NCI-H2196 (cell line): Measurements from ENCODE around the gene GCH1.
"Not testable (repeated sequence)": the region's sequence is repeated elsewhere in the genome, so short reads cannot be mapped to it uniquely, and the experiment has no call there.

Source experiments
- DNase-seq: peaks from one replicate; lab custom pipeline; 2025; ENCODE audit not compliant: unreplicated experiment; lab: John Stamatoyannopoulos, UW

GCH1 gene

GRCh38 chr14:54870154-54871090, 32.2 kb downstream of the GCH1 start:
- DNase-seq, result not testable (repeated sequence)

GRCh38 chr14:54867011-54867410, 35.6 kb downstream of the GCH1 start:
- DNase-seq, result no peak

- no peak for DNase-seq
Observed at GRCh38 chr14:54866588-54866987, 36.0 kb downstream of the GCH1 start.

DNA sequence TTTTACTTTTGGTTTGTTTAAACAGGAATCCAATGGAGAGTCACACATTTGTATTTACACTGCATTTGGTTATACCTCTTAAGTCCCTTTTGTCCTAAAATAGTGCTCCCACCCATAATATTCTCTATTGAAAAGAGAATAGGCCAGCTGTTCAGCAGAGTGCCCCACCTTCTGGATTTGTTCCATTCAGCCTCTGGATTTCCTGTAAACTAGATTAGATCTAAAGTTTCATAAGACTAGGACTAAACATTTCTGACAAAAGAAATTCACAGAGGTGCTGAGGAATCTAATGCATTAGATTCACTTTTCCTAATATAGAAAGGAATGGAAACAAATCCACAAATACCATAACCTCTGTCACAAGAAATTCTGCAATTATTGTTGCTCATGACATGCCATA, 38.1 kb downstream of the GCH1 start:
- DNase-seq, result no peak

DNA sequence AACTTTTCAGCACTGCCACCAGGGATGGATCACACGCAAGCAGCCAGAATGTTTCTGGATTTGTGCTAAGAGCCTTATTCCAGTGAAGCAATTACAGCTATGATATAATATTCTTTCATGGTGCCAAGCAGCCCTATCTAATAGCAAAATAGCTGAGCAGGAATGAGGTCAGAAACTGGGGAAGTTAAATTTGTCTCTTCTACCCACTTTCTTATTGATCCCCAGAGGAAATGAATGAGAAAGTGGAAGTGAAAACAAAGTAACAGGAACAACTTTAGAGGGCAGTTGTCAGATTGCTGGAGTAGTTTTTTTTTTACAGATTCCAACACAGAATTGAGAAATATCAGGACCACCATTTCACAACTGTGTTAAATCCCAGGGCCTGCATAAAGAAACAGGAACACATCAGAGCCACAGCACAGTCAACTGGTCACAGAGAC, 44.8 kb downstream of the GCH1 start:
- DNase-seq, result no peak

- DNase-seq, result no peak
Observed at GRCh38 chr14:54856152-54856551, 46.5 kb downstream of the GCH1 start.

DNA sequence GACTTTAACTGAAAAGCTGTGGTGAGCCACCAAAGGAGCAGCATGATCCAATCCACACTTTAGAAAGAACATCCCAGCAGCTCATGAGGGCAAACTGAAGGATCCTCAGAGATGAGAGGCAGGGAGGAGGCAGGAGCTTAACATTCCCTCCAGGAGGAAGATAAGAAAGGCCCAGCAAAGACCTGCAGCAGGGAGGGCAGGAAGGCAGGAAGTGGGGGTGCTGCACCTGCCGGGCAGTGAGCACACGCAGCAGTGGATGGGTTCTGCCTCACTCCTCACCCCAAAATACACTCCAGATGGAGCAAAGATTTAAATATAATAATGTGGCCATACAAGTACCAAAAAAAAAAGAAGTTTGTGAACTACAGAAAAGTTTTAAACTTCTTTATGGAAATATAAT, 48.4 kb downstream of the GCH1 start:
- DNase-seq, result no peak

DNA sequence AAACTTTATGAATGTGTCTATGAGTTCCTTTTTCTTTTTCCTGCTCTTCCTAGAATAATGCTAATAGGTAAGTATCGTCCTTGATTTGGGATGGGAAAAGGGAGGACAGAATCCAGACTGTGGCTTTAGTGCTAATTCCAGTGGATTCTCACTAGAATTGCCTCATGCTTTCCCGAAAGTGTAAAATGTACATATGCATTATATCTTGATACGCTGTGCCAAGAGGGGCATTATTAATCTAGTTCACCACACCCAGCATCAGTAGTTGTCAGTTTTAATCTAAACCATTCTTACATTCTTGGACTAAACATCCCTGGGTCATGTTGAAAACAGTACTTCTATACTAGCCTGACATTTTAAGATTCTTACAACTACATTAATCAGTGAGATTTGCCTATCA, 49.3 kb downstream of the GCH1 start:
- no peak for DNase-seq

DNA sequence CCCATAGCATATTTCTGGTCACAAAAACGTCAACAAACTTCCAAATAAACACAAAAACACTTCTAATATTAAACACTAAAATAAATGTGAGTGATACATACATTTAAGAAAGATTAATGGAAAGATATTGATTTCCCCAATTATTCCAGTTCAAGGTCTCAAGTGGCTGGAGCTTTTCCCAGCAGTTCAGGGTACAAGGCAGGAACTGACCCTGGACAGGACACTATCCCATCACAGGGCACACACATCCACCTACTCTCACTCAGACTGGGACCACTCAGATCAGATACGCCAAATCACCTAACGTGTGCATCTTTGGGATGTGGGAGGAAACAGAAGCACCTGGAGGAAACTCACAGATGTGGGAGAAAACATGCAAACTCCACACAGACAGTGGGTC, 50.4 kb downstream of the GCH1 start:
- DNase-seq, result no peak

- DNase-seq, result no peak
Observed at GRCh38 chr14:54848910-54849309, 53.7 kb downstream of the GCH1 start.

DNA sequence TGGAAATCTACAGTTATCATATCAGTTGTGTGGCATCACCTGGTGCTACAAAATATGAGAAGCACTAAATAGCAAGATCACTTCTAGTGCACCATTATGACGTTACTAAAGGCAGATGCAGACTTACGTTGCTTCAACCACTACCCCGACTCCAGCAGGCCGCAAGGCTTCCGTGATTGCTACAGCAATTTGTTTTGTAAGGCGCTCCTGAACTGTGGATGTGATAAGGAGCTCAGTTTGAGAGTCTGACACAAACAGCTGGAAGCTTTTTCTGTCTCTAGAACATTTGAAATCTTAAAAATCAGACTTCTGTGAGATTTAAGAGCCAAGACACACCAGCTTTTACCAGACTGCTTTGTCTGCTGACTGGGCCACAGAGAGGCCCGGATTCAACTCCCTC, 57.0 kb downstream of the GCH1 start:
- DNase-seq, result no peak

GRCh38 chr14:54844479-54844878, 58.1 kb downstream of the GCH1 start:
- DNase-seq, result no peak

GRCh38 chr14:54840798-54841197, 61.8 kb downstream of the GCH1 start:
- DNase-seq, result no peak

GRCh38 chr14:54840336-54840735, 62.3 kb downstream of the GCH1 start:
- no peak for DNase-seq

DNA sequence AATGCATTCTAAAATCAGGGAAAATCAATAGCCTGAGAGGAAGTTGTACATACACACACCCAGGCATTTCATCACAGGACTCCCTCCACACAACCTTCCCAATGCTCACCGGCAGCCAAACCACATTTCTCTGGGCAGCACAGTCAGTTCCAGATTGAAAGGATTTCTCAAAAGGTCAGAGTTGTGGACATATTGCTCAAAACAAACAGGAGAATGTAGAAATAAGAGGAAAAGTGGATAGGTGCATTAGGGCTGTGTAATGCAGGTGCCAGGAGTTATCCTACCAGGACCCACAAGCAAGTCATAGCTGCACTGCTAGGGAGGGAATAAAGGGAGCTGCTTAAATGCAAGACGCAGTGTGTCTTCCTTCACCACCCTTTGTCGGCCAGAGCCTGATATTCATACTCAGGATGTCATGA, 62.9 kb downstream of the GCH1 start:
- DNase-seq, result no peak

- DNase-seq, result no peak
Observed at GRCh38 chr14:54838931-54839512, 63.6 kb downstream of the GCH1 start.

- DNase-seq, result no peak
Observed at GRCh38 chr14:54837508-54838149, 65.0 kb downstream of the GCH1 start.

DNA sequence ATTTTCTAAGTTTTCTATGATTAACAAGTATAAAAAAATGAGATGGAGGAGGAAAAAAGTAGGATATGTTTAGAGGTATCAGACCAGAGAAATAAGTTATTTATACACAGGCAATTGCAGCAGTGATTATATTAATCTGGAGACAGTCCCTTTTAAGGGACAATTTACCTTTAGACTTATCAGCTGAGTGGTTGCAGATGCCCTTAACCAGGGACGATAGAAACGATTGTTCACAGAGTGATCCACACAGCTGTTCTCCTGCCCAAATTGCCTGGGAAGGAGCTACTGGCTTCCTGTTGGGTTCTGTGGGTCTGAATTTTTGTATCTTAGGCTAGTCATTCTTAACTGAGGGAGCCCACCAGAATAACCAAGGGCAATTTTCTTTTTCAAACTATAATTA, 66.4 kb downstream of the GCH1 start:
- no peak for DNase-seq

GRCh38 chr14:54834727-54835126, 67.9 kb downstream of the GCH1 start:
- no peak for DNase-seq

DNA sequence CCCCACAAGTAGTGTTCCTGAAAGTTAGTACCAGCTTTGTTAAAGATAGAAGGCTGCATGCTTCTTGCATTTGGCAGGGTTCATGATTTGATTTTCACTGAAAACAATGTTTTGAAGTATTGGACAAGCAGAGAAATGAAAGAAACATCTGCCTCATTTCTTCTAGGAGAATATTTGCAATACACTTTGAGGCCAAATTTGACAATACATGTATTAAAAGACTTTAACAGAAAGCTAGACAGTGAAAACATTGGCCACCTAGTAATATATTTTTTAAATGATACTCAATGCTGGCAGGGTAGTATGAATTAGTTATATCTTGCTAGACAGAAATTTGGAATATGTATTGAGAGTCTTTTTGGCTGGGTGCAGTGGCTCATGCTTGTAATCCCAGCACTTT, 68.5 kb downstream of the GCH1 start:
- DNase-seq, result no peak

GRCh38 chr14:54830650-54831049, 72.0 kb downstream of the GCH1 start:
- no peak for DNase-seq
